Neural cell (in vitro differentiated cells): ENCODE data around the gene LRRC61.

Experiments
- CTCF ChIP-seq: fragments of 450-650 bp; IDR thresholded peaks from 2 replicates; pipeline ENCODE4 v1.5.1; 2014; ENCODE audit warnings: antibody characterized with exemption, mild to moderate bottlenecking, moderate library complexity; ENCODE audit not compliant: poor library complexity, severe bottlenecking
- EZH2 ChIP-seq: fragments of 200-600, 300-800 bp; shearing (Covaris generic), sonication (generic); IDR thresholded peaks from 2 replicates; pipeline ENCODE4 v1.6.1; 2014; ENCODE audit warnings: antibody characterized with exemption, low read length, borderline replicate concordance, mild to moderate bottlenecking; ENCODE audit not compliant: insufficient read depth, poor library complexity, severe bottlenecking
- POLR2AphosphoS5 ChIP-seq: IDR thresholded peaks from 2 replicates; pipeline ENCODE4 v1.6.1; 2012

- TF ChIP-seq CTCF (no peak), POLR2AphosphoS5 (no peak), EZH2 (no peak)
Measured at GRCh38 chr7:150340024-150340749, 17.0 kb downstream of the LRRC61 start.
